Liver (tissue), 9 donors: ENCODE results near the gene NKAIN2. TPM values are rescaled to one million over a fixed set of nuclear protein-coding genes. Genes with fewer than 3 reads are reported as not detected.

ENCODE experiments used
- DNase-seq: peaks from one replicate; pipeline ENCODE4 v3.0.0-alpha.2; 2017; ENCODE audit warnings: low spot score
- H3K27ac ChIP-seq, 2 donors: one replicate each; pipeline ENCODE4 v1.7.0; 2013; ENCODE audit warnings: inconsistent platforms in 2 of 2, low read length in 2 of 2, control low read depth in 1 of 2, low read depth in 1 of 2, mild to moderate bottlenecking in 1 of 2
- H3K27me3 ChIP-seq, 4 donors: one replicate each; pipeline versions ENCODE4 v1.6.1 to v1.7.0; 2013; ENCODE audit warnings: low read length in 3 of 4, inconsistent platforms in 1 of 4, mild to moderate bottlenecking in 1 of 4, moderate library complexity in 1 of 4; ENCODE audit not compliant: control insufficient read depth in 4 of 4, insufficient read depth in 4 of 4
- H3K36me3 ChIP-seq, 4 donors: one replicate each; pipeline versions ENCODE4 v1.6.1 to v1.7.0; 2013; ENCODE audit warnings: low read length in 3 of 4, mild to moderate bottlenecking in 3 of 4, low read depth in 1 of 4, moderate library complexity in 1 of 4; ENCODE audit not compliant: control insufficient read depth in 4 of 4, insufficient read depth in 3 of 4
- H3K4me1 ChIP-seq, 4 donors: one replicate each; pipeline versions ENCODE4 v1.6.1 to v1.7.0; 2013; ENCODE audit warnings: low read length in 3 of 4, mild to moderate bottlenecking in 3 of 4, moderate library complexity in 1 of 4; ENCODE audit not compliant: control insufficient read depth in 4 of 4, insufficient read depth in 4 of 4
- H3K4me3 ChIP-seq, 3 donors: one replicate each; pipeline versions ENCODE4 v1.6.1 to v1.7.0; 2013; ENCODE audit warnings: low read length in 3 of 3, control low read depth in 1 of 3, low read depth in 1 of 3, mild to moderate bottlenecking in 1 of 3
- H3K9ac ChIP-seq, 2 donors: one replicate each; pipeline ENCODE4 v1.7.0; 2013; ENCODE audit warnings: low read length in 2 of 2, mild to moderate bottlenecking in 2 of 2, moderate library complexity in 2 of 2, control low read depth in 1 of 2, low read depth in 1 of 2
- H3K9me3 ChIP-seq, 4 donors: one replicate each; pipeline versions ENCODE4 v1.6.1 to v1.7.0; 2013; ENCODE audit warnings: low read length in 3 of 4; ENCODE audit not compliant: control insufficient read depth in 4 of 4
- CTCF ChIP-seq: fragments of 150-350 bp; IDR thresholded peaks from 2 replicates; pipeline ENCODE4 v1.5.1; 2017; ENCODE audit warnings: improper control_type of control experiment, low read depth, low read length; ENCODE audit not compliant: missing input control
- EGR1 ChIP-seq, 2 donors: IDR thresholded peaks; 2 replicates each; pipeline ENCODE4 v1.6.1; 2016 to 2018; ENCODE audit warnings: antibody characterized with exemption in 2 of 2, low read depth in 2 of 2
- FOXA1 ChIP-seq: IDR thresholded peaks from 2 replicates; pipeline ENCODE4 v1.6.1; 2016; ENCODE audit warnings: antibody characterized with exemption
- FOXA2 ChIP-seq: IDR thresholded peaks from 2 replicates; pipeline ENCODE4 v1.6.1; 2016; ENCODE audit warnings: antibody characterized with exemption
- GABPA ChIP-seq, 2 donors: IDR thresholded peaks in 1 of 2; conservative IDR thresholded peaks in 1 of 2; 2 replicates each; pipeline ENCODE4 v1.6.1; 2016; ENCODE audit warnings: antibody characterized with exemption in 2 of 2, mild to moderate bottlenecking in 1 of 2, moderate library complexity in 1 of 2
- HNF4A ChIP-seq, 2 donors: conservative IDR thresholded peaks; 2 replicates each; pipeline ENCODE4 v1.6.1; 2016; ENCODE audit warnings: antibody characterized with exemption in 2 of 2, mild to moderate bottlenecking in 2 of 2
- HNF4G ChIP-seq: IDR thresholded peaks from 2 replicates; pipeline ENCODE4 v1.6.1; 2016; ENCODE audit warnings: antibody characterized with exemption
- JUND ChIP-seq, 2 donors: IDR thresholded peaks; 2 replicates each; pipeline ENCODE4 v1.6.1; 2016; ENCODE audit warnings: antibody characterized with exemption in 2 of 2
- MAX ChIP-seq: IDR thresholded peaks from 2 replicates; pipeline ENCODE4 v1.6.1; 2016; ENCODE audit warnings: antibody characterized with exemption
- NR2F2 ChIP-seq: IDR thresholded peaks from 2 replicates; pipeline ENCODE4 v1.6.1; 2016; ENCODE audit warnings: antibody characterized with exemption
- RAD21 ChIP-seq, 2 donors: IDR thresholded peaks; 2 replicates each; pipeline ENCODE4 v1.6.1; 2016; ENCODE audit warnings: antibody characterized with exemption in 2 of 2, mild to moderate bottlenecking in 2 of 2
- RXRA ChIP-seq, 2 donors: IDR thresholded peaks; 2 replicates each; pipeline ENCODE4 v1.6.1; 2017 to 2018; ENCODE audit warnings: antibody characterized with exemption in 2 of 2, mild to moderate bottlenecking in 1 of 2
- SP1 ChIP-seq: IDR thresholded peaks from 2 replicates; pipeline ENCODE4 v1.6.1; 2018; ENCODE audit warnings: antibody characterized with exemption, mild to moderate bottlenecking
- TAF1 ChIP-seq: conservative IDR thresholded peaks from 2 replicates; pipeline ENCODE4 v1.6.1; 2016; ENCODE audit warnings: antibody characterized with exemption, mild to moderate bottlenecking
- YY1 ChIP-seq: IDR thresholded peaks from 2 replicates; pipeline ENCODE4 v1.6.1; 2016; ENCODE audit warnings: antibody characterized with exemption, mild to moderate bottlenecking
- WGBS: extraction: QIAGEN DNeasy Blood & Tissue Kit; methylation state at CpG from one replicate; pipeline ENCODE4 v1.1.7; 2013; 5-methylcytosine and 5-hydroxymethylcytosine counted together
- polyA plus RNA-seq, 2 donors: library from polyadenylated mRNA; stranded (reverse) in 1 of 2; unstranded in 1 of 2; fragments of 200-250 nt in 1 of 2; fragments of >200 nt in 1 of 2; fragmentation: Nextera tagmentation in 1 of 2; extraction: Ambion mirVana in 1 of 2; gene quantifications; one replicate each; pipeline versions ENCODE4 v1.2.1 to v1.2.3, GENCODE V29; 2013 to 2015
- total RNA-seq, 2 donors: library from RNA; depleted of rRNA; stranded (reverse); fragments of >200 nt; gene quantifications; one replicate each; pipeline ENCODE4 v1.2.3, GENCODE V29; 2014
- TF ChIP-seq, protein P1 (sequence below): IDR thresholded peaks from 2 replicates; pipeline ENCODE4 v1.6.1; 2016; ENCODE audit warnings: antibody characterized with exemption
- TF ChIP-seq, protein P2 (sequence below): IDR thresholded peaks from 2 replicates; pipeline ENCODE4 v1.6.1; 2016; ENCODE audit warnings: antibody characterized with exemption
- TF ChIP-seq, protein P3 (sequence below): IDR thresholded peaks from 2 replicates; pipeline ENCODE4 v1.6.1; 2016; ENCODE audit warnings: antibody characterized with exemption, mild to moderate bottlenecking
- donor health status: healthy.
- donor health status: healthy.
- donor health status: healthy.
- donor health status: healthy.
- donor health status: healthy.

The NKAIN2 gene
- total and polyA plus RNA-seq, 4 donors, result 0.05 to 0.14 TPM; not detected in 2

GRCh38 chr6:123899745-123900144, 96.1 kb downstream of the NKAIN2 start:
- 86% methylated on average over 6 of the region's 6 CpGs for WGBS
- H3K4me1 ChIP-seq, result no peaks in the 10 kb centered on the region
- TF ChIP-seq GABPA (IDR thresholded peaks at IDR 0.05 in 1 of 2, conservative IDR thresholded peaks at IDR 0.05 in 1 of 2) (no peak), RAD21 (IDR thresholded peaks at IDR 0.05) (no peak), RXRA (IDR thresholded peaks at IDR 0.05) (no peak), HNF4G (no peak), JUND (IDR thresholded peaks at IDR 0.05) (no peak)

DNA sequence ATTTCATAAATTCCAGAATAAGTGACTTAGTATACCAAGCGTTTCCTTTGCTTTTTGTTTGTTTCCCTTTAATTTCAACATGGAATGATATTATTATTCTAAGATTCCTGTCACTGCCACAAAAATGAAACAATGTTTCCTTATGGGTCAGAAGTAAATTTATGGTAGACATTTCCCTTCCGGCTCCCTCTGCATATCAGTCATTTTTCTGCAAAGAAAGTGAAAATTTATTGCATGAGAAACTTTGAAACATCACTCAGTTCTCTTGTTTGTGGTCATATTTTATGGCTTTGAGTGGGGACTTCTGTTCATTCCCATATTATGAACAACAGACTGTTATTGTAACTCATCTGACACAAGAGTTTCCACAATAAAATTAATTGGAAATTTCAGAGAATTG, 97.8 kb downstream of the NKAIN2 start:
- DNase-seq, result no peak
- Histone ChIP-seq H3K9ac (no peak overlapping the region), H3K4me3 (no peak overlapping the region), H3K4me1 (no peaks in the 10 kb centered on the region), H3K36me3 (no peaks in the 10 kb centered on the region), H3K27ac (no peak overlapping the region), H3K9me3 (no peaks in the 10 kb centered on the region), H3K27me3 (no peaks in the 10 kb centered on the region)
- WGBS, result 69% methylated on average over 2 of the region's 2 CpGs
- TF ChIP-seq GABPA (IDR thresholded peaks at IDR 0.05 in 1 of 2, conservative IDR thresholded peaks at IDR 0.05 in 1 of 2), result no peak
- TF ChIP-seq, protein P1, sequence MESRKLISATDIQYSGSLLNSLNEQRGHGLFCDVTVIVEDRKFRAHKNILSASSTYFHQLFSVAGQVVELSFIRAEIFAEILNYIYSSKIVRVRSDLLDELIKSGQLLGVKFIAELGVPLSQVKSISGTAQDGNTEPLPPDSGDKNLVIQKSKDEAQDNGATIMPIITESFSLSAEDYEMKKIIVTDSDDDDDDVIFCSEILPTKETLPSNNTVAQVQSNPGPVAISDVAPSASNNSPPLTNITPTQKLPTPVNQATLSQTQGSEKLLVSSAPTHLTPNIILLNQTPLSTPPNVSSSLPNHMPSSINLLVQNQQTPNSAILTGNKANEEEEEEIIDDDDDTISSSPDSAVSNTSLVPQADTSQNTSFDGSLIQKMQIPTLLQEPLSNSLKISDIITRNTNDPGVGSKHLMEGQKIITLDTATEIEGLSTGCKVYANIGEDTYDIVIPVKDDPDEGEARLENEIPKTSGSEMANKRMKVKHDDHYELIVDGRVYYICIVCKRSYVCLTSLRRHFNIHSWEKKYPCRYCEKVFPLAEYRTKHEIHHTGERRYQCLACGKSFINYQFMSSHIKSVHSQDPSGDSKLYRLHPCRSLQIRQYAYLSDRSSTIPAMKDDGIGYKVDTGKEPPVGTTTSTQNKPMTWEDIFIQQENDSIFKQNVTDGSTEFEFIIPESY, result no peak
- TF ChIP-seq FOXA1, result no peak
- TF ChIP-seq MAX, result no peak
- TF ChIP-seq TAF1, result no peak
- TF ChIP-seq NR2F2, result no peak
- TF ChIP-seq, protein P2, sequence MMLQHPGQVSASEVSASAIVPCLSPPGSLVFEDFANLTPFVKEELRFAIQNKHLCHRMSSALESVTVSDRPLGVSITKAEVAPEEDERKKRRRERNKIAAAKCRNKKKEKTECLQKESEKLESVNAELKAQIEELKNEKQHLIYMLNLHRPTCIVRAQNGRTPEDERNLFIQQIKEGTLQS, result no peak
- TF ChIP-seq SP1, result no peak
- TF ChIP-seq RAD21 (IDR thresholded peaks at IDR 0.05), result no peak
- TF ChIP-seq FOXA2, result no peak
- no peak for TF ChIP-seq CTCF
- TF ChIP-seq RXRA (IDR thresholded peaks at IDR 0.05), result no peak
- TF ChIP-seq HNF4A (conservative IDR thresholded peaks at IDR 0.05), result no peak
- TF ChIP-seq EGR1 (IDR thresholded peaks at IDR 0.05; ENCODE audit: low read depth in 2 of 2), result no peak
- no peak for TF ChIP-seq YY1
- TF ChIP-seq JUND (IDR thresholded peaks at IDR 0.05), result no peak
- TF ChIP-seq HNF4G, result no peak
- TF ChIP-seq, protein P3, sequence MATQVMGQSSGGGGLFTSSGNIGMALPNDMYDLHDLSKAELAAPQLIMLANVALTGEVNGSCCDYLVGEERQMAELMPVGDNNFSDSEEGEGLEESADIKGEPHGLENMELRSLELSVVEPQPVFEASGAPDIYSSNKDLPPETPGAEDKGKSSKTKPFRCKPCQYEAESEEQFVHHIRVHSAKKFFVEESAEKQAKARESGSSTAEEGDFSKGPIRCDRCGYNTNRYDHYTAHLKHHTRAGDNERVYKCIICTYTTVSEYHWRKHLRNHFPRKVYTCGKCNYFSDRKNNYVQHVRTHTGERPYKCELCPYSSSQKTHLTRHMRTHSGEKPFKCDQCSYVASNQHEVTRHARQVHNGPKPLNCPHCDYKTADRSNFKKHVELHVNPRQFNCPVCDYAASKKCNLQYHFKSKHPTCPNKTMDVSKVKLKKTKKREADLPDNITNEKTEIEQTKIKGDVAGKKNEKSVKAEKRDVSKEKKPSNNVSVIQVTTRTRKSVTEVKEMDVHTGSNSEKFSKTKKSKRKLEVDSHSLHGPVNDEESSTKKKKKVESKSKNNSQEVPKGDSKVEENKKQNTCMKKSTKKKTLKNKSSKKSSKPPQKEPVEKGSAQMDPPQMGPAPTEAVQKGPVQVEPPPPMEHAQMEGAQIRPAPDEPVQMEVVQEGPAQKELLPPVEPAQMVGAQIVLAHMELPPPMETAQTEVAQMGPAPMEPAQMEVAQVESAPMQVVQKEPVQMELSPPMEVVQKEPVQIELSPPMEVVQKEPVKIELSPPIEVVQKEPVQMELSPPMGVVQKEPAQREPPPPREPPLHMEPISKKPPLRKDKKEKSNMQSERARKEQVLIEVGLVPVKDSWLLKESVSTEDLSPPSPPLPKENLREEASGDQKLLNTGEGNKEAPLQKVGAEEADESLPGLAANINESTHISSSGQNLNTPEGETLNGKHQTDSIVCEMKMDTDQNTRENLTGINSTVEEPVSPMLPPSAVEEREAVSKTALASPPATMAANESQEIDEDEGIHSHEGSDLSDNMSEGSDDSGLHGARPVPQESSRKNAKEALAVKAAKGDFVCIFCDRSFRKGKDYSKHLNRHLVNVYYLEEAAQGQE, result no peak

More at GRCh38 chr6:123899745-123900144, 96.1 kb downstream of the NKAIN2 start:
- no peak overlapping the region for H3K4me3 ChIP-seq
- H3K9me3 ChIP-seq, result no peaks in the 10 kb centered on the region
- no peak for DNase-seq
- H3K9ac ChIP-seq, result no peak overlapping the region
- H3K36me3 ChIP-seq, result no peaks in the 10 kb centered on the region
- H3K27ac ChIP-seq, result no peak overlapping the region
- no peaks in the 10 kb centered on the region for H3K27me3 ChIP-seq
